Inflammatory macrophage treated with lipopolysaccharide for 1 hour (primary cell): ENCODE measurements around the gene RPE65.
"Not testable (repeated sequence)": the region's sequence is repeated elsewhere in the genome, so short reads cannot be mapped to it uniquely, and the experiment has no call there.

ENCODE experiments used
- DNase-seq, 2 donors: peaks; one replicate each; pipeline ENCODE4 v3.0.0-alpha.2; 2020 to 2022

The RPE65 gene

GRCh38 chr1:68448365-68448764, 1.4 kb downstream of the RPE65 start:
- DNase-seq = no peak

GRCh38 chr1:68445709-68446108, 4.0 kb downstream of the RPE65 start:
- DNase-seq = no peak

- DNase-seq = peak; percentile 42 to 92
Measured at GRCh38 chr1:68442822-68443556, 6.8 kb downstream of the RPE65 start.

- DNase-seq = no peak
Measured at GRCh38 chr1:68442006-68442405, 7.7 kb downstream of the RPE65 start.

GRCh38 chr1:68438310-68438709, 11.4 kb downstream of the RPE65 start:
- no peak for DNase-seq

GRCh38 chr1:68433395-68433794, 16.4 kb downstream of the RPE65 start:
- DNase-seq = no peak

GRCh38 chr1:68431076-68431475, 18.7 kb downstream of the RPE65 start:
- DNase-seq = no peak

GRCh38 chr1:68429233-68429808, 20.4 kb downstream of the RPE65 start:
- peak; percentile 89 to 94 for DNase-seq

- no peak for DNase-seq
Measured at GRCh38 chr1:68426594-68426993, 23.2 kb downstream of the RPE65 start.

GRCh38 chr1:68421350-68421749, 28.4 kb downstream of the RPE65 start:
- DNase-seq = no peak

GRCh38 chr1:68409426-68409825, 40.3 kb downstream of the RPE65 start:
- DNase-seq = no peak

- DNase-seq = no peak
Measured at GRCh38 chr1:68401506-68401905, 48.2 kb downstream of the RPE65 start.

GRCh38 chr1:68395575-68395974, 54.2 kb downstream of the RPE65 start:
- not testable (repeated sequence) for DNase-seq

GRCh38 chr1:68392474-68392873, 57.3 kb downstream of the RPE65 start:
- not testable (repeated sequence) for DNase-seq

- not testable (repeated sequence) for DNase-seq
Measured at GRCh38 chr1:68385798-68386524, 63.8 kb downstream of the RPE65 start.

GRCh38 chr1:68384872-68385411, 64.8 kb downstream of the RPE65 start:
- no peak for DNase-seq

- peak; percentile 83 to 93 for DNase-seq
Measured at GRCh38 chr1:68384321-68384813, 65.4 kb downstream of the RPE65 start.

GRCh38 chr1:68383092-68383491, 66.7 kb downstream of the RPE65 start:
- no peak for DNase-seq

GRCh38 chr1:68379085-68379478, 70.7 kb downstream of the RPE65 start:
- no peak for DNase-seq
